RWPE1 (cell line): ENCODE measurements around the gene LRRC3B.

Experiments used
- CTCF ChIA-PET: fragments of 350-600 bp; sonication (Branson Sonifier 250); formaldehyde crosslinking; extraction: SDS; loops from one replicate; lab custom pipeline; 2021; lab: Yijun Ruan, JAX
- POLR2A ChIA-PET: fragments of 400-600 bp; formaldehyde crosslinking; extraction: SDS; loops from one replicate; lab custom pipeline; 2020; ENCODE audit warnings: antibody characterized with exemption; ENCODE audit not compliant: low non-redundant PET; lab: Yijun Ruan, JAX
- DNase-seq: peaks from one replicate; pipeline ENCODE4 v3.0.0; 2012; ENCODE audit warnings: low spot score
- H3K27ac ChIP-seq: fragments of 450-650 bp; 2 replicates; pipeline ENCODE4 v1.5.1; 2017
- TF ChIP-seq, protein P1 (sequence below): fragments of 450-650 bp; conservative IDR thresholded peaks from 2 replicates; pipeline ENCODE4 v1.5.1; 2017; ENCODE audit warnings: low read depth, mild to moderate bottlenecking

LRRC3B gene

DNA sequence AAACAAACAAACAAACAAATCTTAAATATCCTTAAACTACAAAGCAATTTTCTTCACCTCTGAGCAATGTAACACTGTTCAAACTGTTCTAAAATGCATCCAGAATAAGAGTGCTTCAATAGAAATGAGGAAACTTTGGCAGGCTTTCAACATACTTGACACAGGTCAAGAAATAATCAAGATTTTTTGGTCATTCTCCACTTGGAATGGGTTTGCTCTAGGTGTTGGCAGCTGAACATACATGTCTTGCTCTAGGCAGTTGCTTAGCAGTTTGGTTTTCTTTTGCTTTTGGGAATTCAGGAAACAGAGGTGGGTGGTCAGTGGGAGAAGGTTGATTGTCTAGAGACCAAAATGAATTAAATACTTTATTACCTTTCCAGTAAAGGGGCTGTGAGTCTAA, 1.4 kb upstream of the LRRC3B start:
- DNase-seq: no peak
- ChIA-PET CTCF (no interaction called here), POLR2A (no interaction called here)
- TF ChIP-seq, protein P1, sequence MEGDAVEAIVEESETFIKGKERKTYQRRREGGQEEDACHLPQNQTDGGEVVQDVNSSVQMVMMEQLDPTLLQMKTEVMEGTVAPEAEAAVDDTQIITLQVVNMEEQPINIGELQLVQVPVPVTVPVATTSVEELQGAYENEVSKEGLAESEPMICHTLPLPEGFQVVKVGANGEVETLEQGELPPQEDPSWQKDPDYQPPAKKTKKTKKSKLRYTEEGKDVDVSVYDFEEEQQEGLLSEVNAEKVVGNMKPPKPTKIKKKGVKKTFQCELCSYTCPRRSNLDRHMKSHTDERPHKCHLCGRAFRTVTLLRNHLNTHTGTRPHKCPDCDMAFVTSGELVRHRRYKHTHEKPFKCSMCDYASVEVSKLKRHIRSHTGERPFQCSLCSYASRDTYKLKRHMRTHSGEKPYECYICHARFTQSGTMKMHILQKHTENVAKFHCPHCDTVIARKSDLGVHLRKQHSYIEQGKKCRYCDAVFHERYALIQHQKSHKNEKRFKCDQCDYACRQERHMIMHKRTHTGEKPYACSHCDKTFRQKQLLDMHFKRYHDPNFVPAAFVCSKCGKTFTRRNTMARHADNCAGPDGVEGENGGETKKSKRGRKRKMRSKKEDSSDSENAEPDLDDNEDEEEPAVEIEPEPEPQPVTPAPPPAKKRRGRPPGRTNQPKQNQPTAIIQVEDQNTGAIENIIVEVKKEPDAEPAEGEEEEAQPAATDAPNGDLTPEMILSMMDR: no peak
- no peak overlapping the region for H3K27ac ChIP-seq

- POLR2A ChIA-PET: no interaction called here
- H3K27ac ChIP-seq: no peak overlapping the region
- no peak for DNase-seq
- CTCF ChIA-PET: no interaction called here
- TF ChIP-seq, protein P1: no peak
These were observed 509 bp upstream of the LRRC3B start for GRCh38 chr3:26621906-26622620.

- ChIA-PET POLR2A (no interaction called here), CTCF (interaction anchor here (0.6 kb wide), 1 partner anchor 16 kb away, joined by 3 read pairs; no protein-coding TSS in a partner anchor)
- TF ChIP-seq, protein P1: no peak
- no peak for DNase-seq
- H3K27ac ChIP-seq: no peak overlapping the region
These were observed 1.0 kb downstream of the LRRC3B start for GRCh38 chr3:26623419-26624208.

GRCh38 chr3:26624209-26624765, 1.7 kb downstream of the LRRC3B start:
- POLR2A ChIA-PET: no interaction called here

GRCh38 chr3:26625187-26625586, 2.6 kb downstream of the LRRC3B start:
- no peak overlapping the region for H3K27ac ChIP-seq
- ChIA-PET CTCF (no interaction called here), POLR2A (no interaction called here)
- DNase-seq: no peak
- TF ChIP-seq, protein P1: no peak

More at GRCh38 chr3:26624209-26624765, 1.7 kb downstream of the LRRC3B start:
- no peak for DNase-seq
- H3K27ac ChIP-seq: no peak overlapping the region
- TF ChIP-seq, protein P1: no peak
- CTCF ChIA-PET: no interaction called here

GRCh38 chr3:26627080-26627479, 4.5 kb downstream of the LRRC3B start:
- CTCF ChIA-PET: no interaction called here
- POLR2A ChIA-PET: no interaction called here
- TF ChIP-seq, protein P1: no peak
- no peak overlapping the region for H3K27ac ChIP-seq
- no peak for DNase-seq
